PC-3 (cell line): ENCODE data around the gene SDCBP2.

Experiments used
- EZH2 ChIP-seq: fragments of 300-600 bp; sonication (generic); IDR thresholded peaks from one replicate; pipeline ENCODE4 v1.6.1; 2017; ENCODE audit warnings: antibody characterized with exemption, mild to moderate bottlenecking, low read length; ENCODE audit not compliant: unreplicated experiment
- EZH2phosphoT487 ChIP-seq: fragments of 300-600 bp; sonication (generic); IDR thresholded peaks from 2 replicates; pipeline ENCODE4 v1.6.1; 2018; ENCODE audit warnings: mild to moderate bottlenecking, antibody characterized with exemption, low read length, borderline replicate concordance
- TF ChIP-seq, protein P1 (sequence below): fragments of 300-600 bp; sonication (generic); conservative IDR thresholded peaks from 2 replicates; pipeline ENCODE4 v1.5.1; 2017; ENCODE audit warnings: antibody characterized with exemption, low read depth, mild to moderate bottlenecking, low read length

DNA sequence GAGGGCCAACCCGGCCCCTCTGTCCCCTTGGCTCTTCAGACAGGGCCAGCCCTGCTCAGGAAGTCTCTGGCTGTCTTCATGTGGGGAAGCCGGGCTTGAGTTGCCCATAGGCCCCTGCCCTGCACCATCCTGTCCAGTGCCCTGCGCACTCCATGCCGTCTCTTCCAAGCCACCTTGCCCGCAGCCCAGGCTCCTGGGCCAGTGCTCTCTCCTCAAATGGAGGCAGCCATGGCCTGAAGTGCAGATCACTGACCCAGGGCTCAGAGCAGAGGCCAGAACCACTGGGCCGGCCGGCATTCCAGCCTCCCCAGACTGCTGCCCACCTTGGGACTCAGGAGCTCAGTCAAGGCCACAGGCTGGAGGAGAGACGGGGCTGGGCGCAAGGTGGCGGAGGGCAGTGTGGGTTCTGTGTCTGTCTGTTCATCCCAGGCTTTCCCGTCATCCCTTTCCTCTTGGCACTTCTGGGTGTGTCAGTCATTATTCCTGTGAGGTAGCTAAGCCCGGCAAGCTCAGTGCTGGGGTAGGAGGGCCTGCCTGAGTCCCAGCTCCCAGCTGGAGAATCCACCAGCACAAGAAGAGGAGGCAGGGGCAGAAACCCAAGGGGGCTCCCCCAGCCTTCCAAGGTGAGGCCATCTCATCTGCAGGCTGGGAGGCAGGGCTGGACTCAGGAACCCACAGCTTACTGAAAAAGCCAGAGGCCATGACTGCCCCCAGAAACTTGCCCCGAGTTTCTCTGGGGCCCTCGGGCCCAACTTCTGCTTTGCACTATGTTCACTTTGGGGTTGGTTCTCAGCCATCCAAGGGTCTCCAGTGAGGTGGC lies 22.4 kb downstream of the SDCBP2 start:
- TF ChIP-seq EZH2 (no peak), EZH2phosphoT487 (no peak)
- TF ChIP-seq, protein P1, sequence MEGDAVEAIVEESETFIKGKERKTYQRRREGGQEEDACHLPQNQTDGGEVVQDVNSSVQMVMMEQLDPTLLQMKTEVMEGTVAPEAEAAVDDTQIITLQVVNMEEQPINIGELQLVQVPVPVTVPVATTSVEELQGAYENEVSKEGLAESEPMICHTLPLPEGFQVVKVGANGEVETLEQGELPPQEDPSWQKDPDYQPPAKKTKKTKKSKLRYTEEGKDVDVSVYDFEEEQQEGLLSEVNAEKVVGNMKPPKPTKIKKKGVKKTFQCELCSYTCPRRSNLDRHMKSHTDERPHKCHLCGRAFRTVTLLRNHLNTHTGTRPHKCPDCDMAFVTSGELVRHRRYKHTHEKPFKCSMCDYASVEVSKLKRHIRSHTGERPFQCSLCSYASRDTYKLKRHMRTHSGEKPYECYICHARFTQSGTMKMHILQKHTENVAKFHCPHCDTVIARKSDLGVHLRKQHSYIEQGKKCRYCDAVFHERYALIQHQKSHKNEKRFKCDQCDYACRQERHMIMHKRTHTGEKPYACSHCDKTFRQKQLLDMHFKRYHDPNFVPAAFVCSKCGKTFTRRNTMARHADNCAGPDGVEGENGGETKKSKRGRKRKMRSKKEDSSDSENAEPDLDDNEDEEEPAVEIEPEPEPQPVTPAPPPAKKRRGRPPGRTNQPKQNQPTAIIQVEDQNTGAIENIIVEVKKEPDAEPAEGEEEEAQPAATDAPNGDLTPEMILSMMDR = no peak
